Kidney capillary endothelial cell (primary cell): ENCODE data around the gene FAM114A1.
"Not testable (repeated sequence)": the region's sequence is repeated elsewhere in the genome, so short reads cannot be mapped to it uniquely, and the experiment has no call there.

Experiments used
- DNase-seq: peaks from one replicate; pipeline ENCODE4 v3.0.0-alpha.2; 2018; ENCODE audit warnings: low spot score

Gene FAM114A1

DNA sequence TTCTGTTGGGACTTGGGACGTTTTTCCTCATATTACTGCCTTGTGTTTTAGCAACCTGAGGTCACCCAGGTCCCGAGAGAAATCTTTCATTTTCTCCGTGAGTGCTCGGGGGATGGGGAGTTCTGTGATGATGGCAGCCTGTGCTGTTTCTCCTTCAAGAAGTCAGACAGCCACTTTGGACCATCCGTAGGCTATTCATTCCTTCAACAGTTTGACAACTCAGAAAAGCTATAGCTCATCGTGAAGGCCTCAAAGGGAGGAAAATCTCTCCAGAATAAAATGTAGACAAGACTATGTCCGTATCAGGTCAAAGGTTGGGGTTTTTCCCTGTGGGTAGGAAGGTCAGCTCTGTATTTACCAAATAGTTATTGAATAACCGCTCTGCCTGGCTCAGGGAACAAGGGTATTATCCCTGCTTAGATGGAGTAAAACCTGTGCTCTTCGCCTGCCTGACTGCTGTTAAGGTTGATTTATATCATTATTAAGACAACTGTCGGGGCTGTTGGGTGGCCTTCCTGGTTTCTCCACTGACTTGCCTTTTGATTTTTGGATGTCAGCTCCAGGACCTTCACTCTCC lies 36.6 kb downstream of the FAM114A1 start:
- no peak for DNase-seq

DNA sequence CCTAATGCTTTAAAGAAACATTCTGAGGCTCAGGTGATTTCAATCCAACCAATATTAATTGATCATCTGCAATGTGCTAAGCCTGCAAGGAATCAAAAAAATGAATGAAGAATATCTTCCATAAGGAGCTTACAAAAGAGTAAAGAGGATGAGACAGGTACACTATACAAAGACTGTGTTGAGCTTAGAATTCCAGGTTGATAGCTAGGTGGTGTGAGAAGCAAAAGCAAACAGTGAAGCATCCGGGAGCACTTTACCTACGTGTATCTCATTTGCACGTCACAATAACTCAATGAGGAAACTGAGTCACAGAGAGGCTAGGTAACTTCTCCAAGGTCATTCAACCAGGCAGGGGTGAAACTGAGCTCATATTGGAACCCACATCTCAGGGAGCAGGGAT lies 37.1 kb downstream of the FAM114A1 start:
- DNase-seq, result no peak

DNA sequence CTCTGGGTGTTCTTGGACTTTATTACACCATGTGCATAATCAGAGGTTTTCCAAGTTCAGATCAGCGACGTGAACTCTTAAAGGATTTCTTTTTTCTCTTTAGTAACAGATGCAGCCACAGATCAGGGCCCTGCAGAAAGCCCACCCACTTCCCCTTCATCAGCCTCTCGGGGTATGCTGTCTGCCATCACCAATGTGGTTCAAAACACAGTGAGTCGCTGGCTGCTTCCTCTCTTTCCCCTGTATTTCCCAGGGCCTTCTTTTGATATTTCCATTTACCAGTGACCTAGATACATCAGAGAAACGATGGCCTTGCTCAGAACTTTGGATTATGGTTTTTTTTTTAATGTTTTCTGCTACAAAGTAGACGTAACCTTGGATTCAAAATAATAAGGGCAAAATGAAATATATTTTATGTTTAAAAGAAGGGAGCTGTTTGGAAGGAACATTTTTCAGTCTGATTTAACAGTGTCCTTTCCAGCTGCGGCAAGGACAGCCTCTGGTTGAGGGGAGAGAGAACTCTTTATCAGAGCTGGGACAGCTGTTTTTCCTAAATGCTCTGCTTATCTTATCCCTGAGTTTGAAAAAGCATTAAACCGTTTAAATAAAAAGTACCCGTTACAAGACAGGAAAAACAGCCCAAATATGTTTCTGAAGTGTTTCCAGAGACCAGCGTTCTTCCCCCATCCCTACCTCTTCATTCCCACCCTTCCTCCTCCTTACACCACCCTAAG lies 38.2 kb downstream of the FAM114A1 start:
- DNase-seq, result no peak

DNA sequence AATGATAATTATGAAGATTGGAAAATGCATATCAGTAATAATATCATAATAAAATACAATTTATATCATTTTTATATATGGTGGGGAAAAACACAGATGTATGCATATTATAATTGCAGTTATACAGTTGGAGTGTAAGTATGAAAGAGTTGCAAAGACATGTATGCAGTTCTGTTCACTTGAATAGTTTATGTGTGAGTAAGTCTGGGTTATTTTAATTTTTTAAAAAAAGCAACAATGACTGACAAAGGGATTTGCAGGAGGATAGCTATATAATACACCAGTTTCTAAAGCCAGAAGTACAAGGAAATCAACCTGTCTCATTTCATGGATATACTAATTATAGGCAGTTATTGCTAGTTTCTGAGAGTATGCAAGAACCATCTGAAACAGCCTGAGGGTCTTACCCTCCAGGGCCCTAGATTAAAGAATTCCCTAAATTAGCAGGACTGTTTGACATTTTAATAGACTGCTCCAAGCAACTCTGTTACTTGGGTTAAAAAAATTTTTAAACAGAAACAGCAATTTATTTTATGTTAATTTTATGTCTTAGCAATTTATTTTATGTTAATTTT lies 40.2 kb downstream of the FAM114A1 start:
- no peak for DNase-seq

DNA sequence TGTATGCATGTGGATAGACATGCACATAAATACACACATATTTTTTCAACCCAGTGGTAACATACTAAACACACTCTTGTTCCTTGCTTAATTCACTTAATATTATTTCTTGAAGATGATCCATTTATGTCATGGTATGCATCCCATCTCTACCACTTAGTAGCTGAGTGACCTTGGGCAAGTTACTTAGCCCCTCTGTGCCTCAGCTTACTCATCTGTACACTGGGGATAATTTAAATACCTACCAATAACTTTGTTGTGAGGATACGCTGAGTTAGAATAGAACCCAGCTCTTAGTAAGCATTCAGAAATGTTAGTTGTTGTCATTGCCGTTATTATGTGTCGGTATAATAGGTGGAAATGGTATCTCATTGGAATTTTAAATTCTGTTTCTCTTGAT lies 41.4 kb downstream of the FAM114A1 start:
- DNase-seq, result no peak

DNA sequence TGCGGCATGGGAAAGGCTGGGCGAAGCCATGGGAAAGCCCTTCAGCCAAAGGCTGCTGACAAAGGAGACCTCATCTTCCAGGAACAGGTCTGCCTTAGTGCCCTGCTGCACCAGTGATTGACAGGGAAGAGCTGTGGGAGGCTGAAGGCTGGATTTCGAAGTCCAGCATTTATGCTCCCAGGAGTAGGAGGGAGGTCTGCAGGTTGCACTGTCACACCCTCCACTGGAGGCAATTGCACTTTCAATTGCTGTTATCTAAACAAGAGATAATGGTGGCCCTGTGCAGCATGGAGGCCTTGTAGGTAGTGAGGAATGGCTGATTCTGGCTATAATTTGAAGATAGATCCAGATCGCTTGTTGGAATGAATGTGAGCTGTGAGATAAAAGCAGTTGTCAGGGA lies 43.7 kb downstream of the FAM114A1 start:
- no peak for DNase-seq

DNA sequence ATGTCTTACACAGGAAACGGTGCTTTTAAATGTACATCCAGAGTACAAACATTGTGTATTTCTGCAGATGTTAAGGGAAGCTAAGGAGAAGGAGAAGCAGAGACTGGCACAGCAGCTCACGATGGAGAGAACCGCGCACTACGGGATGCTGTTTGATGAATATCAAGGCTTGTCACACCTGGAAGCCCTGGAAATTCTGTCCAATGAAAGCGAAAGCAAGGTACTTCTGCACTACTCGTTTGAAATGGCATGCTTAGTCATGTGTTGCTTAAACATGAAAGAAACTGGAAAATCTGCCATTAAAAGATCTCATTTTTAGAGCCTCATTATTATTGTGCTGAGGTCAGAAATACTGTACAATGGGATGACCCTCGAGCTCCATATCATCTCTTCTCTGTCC lies 47.2 kb downstream of the FAM114A1 start:
- DNase-seq, result no peak

DNA sequence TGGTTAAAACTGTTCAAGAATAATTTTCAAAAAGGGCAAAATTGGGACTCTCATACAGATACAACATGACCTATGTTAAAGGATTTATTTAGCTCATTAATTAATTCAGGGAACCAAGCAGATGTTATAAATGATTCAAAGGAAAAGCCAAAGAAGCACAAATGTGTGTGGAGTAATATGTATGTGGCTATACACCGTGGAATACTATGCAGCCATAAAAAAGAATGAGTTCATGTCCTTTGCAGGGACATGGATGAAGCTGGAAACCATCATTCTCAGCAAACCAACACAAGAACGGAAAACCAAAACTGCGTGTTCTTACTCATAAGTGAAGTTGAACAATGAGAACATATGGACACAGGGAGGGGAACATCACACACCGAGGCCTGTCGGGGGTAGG lies 48.7 kb downstream of the FAM114A1 start:
- not testable (repeated sequence) for DNase-seq

DNA sequence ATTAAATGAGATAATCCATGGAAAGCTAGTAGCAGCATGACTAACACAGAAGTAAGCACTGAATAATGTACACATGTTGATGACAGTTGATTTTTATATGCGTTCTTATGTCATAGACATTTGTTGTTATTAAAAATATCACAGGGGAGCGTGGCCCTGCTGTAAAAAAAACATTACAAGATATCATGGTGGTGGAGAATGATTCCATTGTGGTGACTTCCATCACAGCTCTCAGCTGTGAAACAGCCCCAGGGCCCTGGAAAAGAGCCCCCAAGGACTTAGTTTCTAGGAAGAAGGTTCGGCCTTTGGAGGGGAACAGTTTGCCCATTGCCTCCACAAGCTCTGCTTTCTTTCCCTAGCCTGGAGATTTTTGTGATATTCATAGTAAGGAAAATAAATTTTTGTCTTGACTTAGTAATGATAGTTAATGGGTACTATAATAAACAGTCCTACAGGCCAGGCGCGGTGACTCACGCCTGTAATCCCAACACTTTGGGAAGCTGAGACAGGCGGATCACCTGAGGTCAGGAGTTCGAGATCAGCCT lies 49.9 kb downstream of the FAM114A1 start:
- DNase-seq, result no peak

DNA sequence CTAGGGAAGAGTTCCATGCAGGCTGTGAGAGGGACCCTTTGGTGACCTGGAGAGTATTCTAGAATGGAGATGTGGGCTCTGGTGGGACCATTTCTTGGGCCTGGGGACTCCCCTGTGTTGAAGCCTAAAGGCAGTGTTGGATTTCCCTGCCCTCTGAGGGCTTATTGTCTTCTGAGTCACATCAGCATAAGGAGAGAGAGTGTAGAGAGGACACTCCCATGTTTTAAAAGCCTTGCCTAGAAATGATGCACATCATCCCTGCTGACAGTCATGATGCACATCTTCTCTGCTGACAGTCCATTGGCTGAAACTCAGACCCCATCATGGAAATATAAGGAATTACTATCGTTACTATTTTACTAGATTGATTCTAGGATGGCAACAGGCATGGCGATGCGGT lies 51.9 kb downstream of the FAM114A1 start:
- no peak for DNase-seq

DNA sequence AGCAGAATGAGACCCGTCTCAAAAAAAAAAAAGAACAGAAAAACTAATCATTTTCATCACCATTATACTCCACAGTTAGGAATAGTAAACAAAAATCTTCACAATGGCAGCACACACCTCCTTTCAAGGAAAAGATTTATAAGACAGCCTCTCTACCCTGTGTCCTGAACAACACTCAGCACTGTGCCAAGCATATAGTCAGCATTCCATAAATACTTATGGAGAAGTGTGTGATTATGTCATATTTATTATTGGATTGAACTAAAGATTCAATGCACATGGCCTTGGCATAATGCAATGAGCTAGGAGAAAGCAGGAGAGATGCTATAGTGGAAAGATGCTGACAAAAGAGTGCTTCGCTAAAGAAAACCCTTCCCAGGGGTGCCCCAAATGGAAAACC lies 52.6 kb downstream of the FAM114A1 start:
- DNase-seq, result no peak

DNA sequence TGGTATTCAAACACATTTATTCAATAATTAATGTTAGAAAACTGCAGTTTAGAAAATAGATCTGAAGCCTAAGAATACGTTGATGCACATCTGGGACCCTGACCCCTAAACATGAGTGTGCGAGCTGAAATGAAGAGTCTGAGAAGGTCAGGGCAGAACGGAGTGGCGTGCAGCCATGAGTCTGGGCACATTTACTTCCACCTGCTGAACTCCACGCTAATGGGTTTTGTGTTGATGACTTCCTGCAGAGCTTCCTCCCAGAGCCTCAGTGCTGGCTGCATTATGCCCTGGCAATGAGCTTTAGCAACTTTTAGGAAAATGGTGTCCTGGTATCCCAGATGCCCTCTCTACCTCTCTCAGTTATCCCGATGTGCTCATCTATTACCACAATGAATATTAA lies 53.1 kb downstream of the FAM114A1 start:
- DNase-seq, result no peak

DNA sequence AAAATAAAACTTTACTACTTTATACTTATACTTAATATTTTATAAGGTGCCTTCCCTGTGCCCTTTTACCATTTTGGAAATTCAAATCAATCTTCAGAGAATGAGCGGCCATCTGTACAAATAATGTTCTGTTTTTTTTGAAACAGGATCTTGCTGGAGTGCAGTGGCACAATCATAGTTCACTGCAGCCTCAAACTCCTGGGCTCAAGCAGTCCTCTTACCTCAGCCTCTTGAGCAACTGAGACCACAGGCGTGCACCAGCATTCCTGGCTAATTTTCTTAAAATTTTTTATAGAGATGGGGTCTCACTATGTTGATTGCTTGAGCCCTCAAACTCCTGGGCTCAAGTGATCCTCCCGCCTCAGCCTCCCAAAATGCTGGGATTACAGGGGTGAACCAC lies 53.5 kb downstream of the FAM114A1 start:
- no peak for DNase-seq

DNA sequence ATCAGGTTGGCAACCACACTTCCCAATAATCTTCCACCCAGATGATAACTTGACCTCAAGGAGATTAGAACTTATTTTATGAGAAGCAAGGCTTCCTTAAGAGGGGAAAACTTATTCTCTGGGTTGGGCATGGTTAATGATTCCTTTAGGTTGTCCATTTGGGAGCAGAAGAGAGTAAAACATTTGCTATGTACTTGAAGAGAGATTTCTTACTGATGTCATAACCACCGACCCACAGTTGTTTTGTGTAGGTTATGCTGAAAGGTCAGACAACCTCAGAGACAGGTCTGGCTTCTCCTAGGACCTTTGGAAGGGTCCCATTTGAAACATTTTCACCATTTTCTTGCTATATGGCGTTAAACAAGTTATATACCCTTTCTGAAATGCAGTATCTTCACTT lies 56.1 kb downstream of the FAM114A1 start:
- no peak for DNase-seq

DNA sequence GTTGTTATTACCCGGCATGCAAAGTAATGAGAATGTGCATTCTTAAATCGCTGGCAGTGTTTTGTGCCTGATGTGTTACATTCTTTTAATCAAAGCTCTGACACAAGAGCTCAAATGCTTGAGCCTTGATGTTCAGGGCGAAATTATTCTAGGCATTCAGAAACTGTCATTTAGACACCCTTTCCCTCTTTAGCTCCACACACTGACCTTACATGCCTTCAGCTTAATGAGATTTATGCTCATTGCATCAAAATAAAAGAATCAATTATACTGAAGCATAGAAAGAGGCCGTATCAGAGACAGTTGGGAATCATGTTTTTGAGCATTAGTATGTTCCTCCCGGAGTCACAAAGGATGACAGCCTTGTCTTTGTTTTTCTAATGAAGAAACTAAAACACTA lies 56.7 kb downstream of the FAM114A1 start:
- DNase-seq, result no peak

DNA sequence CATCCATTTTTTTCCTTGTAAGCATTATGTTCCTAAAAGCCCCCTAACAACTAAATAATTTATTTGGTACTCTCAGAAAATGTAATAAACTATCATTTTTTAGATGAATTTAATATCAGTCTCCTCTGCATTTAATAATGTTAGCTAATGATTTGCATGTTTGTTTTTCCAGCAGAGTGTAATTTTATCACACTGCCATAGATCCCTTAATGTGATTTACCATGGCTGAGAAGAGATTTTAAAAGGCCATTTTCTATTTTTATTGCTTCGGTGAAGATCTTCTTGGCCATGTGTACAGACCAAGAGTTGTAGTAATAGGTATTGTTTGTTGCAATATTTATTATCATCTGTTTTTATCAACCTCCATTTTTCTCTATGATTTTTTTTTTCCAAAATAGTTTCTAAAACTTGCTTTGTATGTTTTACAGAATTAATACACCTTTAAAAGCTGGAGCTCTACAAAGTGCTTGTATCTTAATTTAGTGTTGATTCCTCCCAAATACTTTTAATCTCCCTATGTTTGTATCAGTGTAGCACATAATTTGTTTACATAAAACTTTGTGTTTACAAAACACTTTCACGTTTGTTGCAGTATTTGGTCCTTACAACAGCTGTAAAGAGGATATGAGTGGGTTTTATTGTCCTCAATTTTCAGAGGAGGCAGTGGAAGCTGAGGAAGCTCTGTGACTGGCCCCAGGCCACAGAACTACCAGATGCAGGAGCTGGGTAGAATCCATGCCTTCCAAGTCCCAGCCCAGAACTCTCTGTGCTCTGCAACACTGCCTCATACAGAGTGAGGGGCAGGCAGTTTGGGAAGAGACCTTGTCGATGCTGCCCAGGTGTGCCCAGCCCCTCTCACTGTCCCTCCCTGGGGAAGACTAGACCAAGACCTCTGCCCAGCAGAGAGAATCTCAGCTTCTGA lies 58.1 kb downstream of the FAM114A1 start:
- DNase-seq, result no peak

DNA sequence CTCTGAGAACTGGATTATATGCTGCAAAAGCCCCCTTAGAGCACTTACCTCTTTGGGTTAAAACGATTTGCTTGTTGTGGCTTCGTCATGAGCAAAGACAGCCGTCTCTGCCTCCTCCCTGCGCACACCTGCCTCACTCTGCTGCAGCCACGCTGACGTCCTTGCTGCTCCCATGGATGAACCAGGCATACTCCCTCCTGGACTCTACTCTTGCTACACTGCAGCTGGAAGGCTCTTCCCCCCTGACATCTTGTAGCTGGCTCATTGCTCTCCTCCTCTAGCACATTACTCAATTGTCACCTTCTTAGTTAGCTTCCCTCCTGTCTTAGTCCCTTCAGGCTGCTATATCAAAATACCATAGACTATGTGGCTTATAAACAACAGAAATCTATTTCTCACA lies 59.3 kb downstream of the FAM114A1 start:
- DNase-seq, result no peak

DNA sequence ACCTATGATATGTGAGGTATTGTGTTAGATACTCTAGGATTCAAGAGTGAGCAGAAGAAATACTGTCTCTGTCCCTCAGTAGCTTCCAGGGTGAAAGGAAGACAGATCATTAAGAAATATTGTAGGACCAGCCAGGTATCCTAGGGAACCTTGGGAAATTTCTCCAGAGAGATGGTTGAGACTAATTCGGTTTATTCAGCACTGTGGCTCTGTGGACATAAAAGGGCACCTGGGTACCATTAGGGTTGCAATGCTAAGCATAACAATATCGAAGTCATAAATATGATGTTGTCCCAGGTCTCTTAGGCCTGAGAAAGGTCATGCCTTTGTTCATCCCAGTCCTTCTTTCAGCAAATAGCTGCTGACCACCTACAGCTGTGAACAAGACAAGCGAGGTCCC lies 61.0 kb downstream of the FAM114A1 start:
- DNase-seq, result no peak

DNA sequence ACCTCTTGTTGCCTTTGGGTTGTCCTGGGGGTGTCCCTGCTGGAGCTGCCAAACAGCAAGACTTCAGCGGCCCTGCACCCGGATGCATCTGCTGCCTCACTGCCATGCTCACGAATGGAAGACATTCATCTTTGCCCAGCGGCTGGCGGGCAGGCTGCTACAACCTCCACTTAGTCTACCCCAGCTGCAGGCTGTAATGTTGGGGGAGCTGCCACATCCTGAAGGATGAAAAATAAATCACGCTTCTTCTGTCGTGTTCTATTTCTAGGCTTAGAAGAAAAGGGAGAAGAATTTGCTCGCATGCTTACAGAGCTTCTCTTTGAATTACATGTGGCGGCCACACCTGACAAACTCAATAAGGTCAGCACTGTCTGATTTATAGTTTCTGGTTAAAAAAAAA lies 61.4 kb downstream of the FAM114A1 start:
- no peak for DNase-seq

DNA sequence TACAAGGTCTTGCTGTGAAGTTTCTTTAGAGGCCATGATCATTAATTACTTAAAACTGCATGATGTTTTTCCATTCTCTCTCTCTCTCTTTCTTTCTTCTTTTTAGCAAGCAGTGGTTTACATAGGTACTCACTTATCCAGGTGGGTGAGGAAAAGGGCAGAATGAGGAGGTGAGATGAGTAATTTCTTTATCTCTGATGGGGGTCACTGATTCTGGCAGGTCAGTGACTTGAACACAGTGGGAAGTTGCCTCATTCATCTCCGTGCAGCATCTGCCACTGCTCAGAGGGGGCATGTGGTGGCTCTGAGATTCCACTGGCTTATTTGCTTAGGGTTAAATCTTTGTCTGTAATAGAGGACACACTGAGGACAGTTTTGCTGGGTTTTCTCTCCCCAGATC lies 62.6 kb downstream of the FAM114A1 start:
- DNase-seq, result no peak

DNA sequence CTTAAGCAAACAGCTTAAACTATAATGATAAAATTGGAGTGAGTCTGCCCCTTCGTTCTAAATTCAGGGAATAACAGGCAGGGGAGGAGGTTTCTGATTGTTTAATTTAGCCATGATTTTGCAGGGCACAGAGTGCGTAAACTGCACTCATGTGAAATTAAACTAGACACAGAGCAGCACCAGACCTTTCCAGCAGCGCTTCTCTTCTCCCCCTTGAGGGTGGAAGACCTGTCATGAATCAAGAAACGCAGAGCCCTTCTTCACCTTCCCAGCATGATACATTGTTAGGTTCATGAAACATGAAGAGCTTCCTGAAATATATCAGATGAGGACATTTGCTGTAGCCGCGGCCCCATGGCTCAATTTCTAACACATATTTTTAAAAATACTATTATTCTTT lies 63.1 kb downstream of the FAM114A1 start:
- no peak for DNase-seq

DNA sequence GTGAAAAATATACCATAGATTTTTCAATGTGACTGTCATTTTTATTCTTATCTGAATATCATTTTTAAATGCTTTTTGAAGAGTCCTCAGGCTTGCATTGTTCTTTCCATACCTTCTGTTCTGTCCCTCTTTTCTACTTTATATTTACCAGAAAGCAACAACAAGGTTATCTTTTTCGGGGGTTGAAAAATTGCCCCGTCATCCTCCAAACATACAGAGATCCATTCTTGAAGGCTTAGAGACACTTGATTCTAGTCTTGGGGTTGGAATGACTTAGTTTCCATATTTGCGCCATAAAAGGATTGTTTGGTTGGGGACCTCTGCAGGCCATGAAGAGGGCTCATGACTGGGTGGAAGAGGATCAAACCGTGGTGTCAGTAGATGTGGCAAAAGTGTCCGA lies 63.5 kb downstream of the FAM114A1 start:
- DNase-seq, result no peak
